GM12801 (cell line): ENCODE measurements around the gene MANBA.

ENCODE experiments used
- TF ChIP-seq, protein P1 (sequence below): IDR thresholded peaks from one replicate; pipeline ENCODE4 v1.5.1; 2011; ENCODE audit warnings: control low read depth; ENCODE audit not compliant: insufficient read length; ENCODE audit errors: extremely low read depth

MANBA gene

GRCh38 chr4:102620697-102621497, 139.9 kb downstream of the MANBA start:
- TF ChIP-seq, protein P1, sequence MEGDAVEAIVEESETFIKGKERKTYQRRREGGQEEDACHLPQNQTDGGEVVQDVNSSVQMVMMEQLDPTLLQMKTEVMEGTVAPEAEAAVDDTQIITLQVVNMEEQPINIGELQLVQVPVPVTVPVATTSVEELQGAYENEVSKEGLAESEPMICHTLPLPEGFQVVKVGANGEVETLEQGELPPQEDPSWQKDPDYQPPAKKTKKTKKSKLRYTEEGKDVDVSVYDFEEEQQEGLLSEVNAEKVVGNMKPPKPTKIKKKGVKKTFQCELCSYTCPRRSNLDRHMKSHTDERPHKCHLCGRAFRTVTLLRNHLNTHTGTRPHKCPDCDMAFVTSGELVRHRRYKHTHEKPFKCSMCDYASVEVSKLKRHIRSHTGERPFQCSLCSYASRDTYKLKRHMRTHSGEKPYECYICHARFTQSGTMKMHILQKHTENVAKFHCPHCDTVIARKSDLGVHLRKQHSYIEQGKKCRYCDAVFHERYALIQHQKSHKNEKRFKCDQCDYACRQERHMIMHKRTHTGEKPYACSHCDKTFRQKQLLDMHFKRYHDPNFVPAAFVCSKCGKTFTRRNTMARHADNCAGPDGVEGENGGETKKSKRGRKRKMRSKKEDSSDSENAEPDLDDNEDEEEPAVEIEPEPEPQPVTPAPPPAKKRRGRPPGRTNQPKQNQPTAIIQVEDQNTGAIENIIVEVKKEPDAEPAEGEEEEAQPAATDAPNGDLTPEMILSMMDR = no peak

- TF ChIP-seq, protein P1 = no peak
Measured at GRCh38 chr4:102616636-102617035, 144.1 kb downstream of the MANBA start.

DNA sequence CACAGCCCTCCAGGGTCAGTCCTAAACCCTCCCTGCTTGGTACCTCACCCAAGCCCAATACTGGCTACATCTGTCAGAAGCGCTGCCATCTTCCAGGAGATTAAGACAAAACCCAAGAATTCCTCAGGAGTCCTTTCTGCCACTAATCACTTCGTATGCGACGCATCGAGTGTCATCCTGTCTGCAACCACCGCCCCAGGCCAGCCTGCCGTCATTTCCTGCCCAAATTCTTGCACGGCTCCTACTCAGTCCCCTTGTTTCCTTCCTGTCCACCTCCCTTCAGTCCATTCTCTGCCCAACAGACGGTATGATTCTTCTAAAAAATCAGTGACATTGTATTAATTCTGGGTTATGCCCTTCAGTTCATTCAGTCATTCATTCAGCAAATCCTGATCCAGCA, 146.0 kb downstream of the MANBA start:
- TF ChIP-seq, protein P1 = no peak

- TF ChIP-seq, protein P1 = no peak
Measured at GRCh38 chr4:102612824-102613366, 147.9 kb downstream of the MANBA start.

GRCh38 chr4:102612210-102612609, 148.6 kb downstream of the MANBA start:
- TF ChIP-seq, protein P1 = no peak

GRCh38 chr4:102610476-102610875, 150.3 kb downstream of the MANBA start:
- TF ChIP-seq, protein P1 = no peak

DNA sequence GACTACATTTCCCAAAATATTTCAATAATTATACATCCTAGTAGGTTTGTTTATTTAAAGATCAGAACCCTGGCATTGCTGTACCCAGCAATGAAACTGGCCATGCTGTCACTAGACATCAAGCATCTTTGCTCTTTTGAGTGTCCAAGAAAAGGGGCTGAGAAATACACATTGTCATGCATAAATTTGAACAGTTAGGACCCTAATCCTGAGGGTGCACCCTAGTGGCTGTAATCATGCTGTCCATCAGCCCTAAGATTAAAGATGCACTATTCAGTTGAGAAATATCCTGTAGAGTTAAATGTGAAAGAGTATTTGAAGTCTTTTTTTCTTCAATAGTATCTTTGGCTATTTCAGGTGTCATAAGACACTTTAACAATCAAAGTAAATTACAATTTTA, 150.8 kb downstream of the MANBA start:
- TF ChIP-seq, protein P1 = no peak
